Progenitor cell of endocrine pancreas (in vitro differentiated cells): ENCODE measurements around the gene TNIK. TPM values are rescaled to one million over a fixed set of nuclear protein-coding genes. Genes with fewer than 3 reads are reported as not detected.

Experiments
- DNase-seq: peaks from one replicate; pipeline ENCODE4 v3.0.0; 2021; ENCODE audit warnings: low spot score; ENCODE audit not compliant: unreplicated experiment
- H3K27ac Mint-ChIP-seq: 2 replicates; pipeline ENCODE4 v1.8.0; 2021; ENCODE audit warnings: mild to moderate bottlenecking, moderate library complexity, mixed read lengths
- H3K27me3 Mint-ChIP-seq: 2 replicates; pipeline ENCODE4 v1.8.0; 2021; ENCODE audit warnings: mixed read lengths
- H3K36me3 Mint-ChIP-seq: 2 replicates; pipeline ENCODE4 v1.8.0; 2022; ENCODE audit warnings: mixed read lengths; ENCODE audit not compliant: insufficient read depth
- H3K4me1 Mint-ChIP-seq: 2 replicates; pipeline ENCODE4 v1.8.0; 2021; ENCODE audit warnings: low read depth, mixed read lengths
- H3K4me3 Mint-ChIP-seq: 2 replicates; pipeline ENCODE4 v1.8.0; 2021; ENCODE audit warnings: low read depth, mild to moderate bottlenecking, moderate library complexity, mixed read lengths
- H3K9me3 Mint-ChIP-seq: 2 replicates; pipeline ENCODE4 v1.8.0; 2021; ENCODE audit warnings: low read depth, mixed read lengths
- total RNA-seq: library from RNA; stranded (reverse); gene quantifications from 2 replicates; pipeline ENCODE4 v1.2.1, GENCODE V29; 2021
- TF ChIP-seq, protein P1 (sequence below): fragments of 200-600 bp; sonication (generic); IDR thresholded peaks from one replicate; pipeline ENCODE4 v1.5.0; 2021; ENCODE audit warnings: antibody characterized with exemption, mild to moderate bottlenecking; ENCODE audit not compliant: unreplicated experiment

Gene TNIK
- total RNA-seq, 1 donor from 2014 or later = 15.7 TPM

GRCh38 chr3:171072432-171072831 is 387.8 kb downstream of the TNIK start:
- DNase-seq = no peak
- Mint-ChIP-seq H3K36me3 (peaks cover 4% of the 10 kb centered on the region), H3K9me3 (peaks cover 4% of the 10 kb centered on the region), H3K27ac (no peak overlapping the region), H3K27me3 (no peaks in the 10 kb centered on the region), H3K4me3 (no peak overlapping the region), H3K4me1 (peaks cover 5% of the 10 kb centered on the region)
- TF ChIP-seq, protein P1, sequence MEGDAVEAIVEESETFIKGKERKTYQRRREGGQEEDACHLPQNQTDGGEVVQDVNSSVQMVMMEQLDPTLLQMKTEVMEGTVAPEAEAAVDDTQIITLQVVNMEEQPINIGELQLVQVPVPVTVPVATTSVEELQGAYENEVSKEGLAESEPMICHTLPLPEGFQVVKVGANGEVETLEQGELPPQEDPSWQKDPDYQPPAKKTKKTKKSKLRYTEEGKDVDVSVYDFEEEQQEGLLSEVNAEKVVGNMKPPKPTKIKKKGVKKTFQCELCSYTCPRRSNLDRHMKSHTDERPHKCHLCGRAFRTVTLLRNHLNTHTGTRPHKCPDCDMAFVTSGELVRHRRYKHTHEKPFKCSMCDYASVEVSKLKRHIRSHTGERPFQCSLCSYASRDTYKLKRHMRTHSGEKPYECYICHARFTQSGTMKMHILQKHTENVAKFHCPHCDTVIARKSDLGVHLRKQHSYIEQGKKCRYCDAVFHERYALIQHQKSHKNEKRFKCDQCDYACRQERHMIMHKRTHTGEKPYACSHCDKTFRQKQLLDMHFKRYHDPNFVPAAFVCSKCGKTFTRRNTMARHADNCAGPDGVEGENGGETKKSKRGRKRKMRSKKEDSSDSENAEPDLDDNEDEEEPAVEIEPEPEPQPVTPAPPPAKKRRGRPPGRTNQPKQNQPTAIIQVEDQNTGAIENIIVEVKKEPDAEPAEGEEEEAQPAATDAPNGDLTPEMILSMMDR = no peak

- Mint-ChIP-seq H3K4me3 (no peak overlapping the region), H3K9me3 (peaks cover 4% of the 10 kb centered on the region), H3K27me3 (no peaks in the 10 kb centered on the region), H3K27ac (no peak overlapping the region), H3K36me3 (peaks cover 6% of the 10 kb centered on the region), H3K4me1 (no peaks in the 10 kb centered on the region)
- no peak for DNase-seq
- TF ChIP-seq, protein P1 = no peak
Measured at GRCh38 chr3:171068658-171069057, 391.5 kb downstream of the TNIK start.

DNA sequence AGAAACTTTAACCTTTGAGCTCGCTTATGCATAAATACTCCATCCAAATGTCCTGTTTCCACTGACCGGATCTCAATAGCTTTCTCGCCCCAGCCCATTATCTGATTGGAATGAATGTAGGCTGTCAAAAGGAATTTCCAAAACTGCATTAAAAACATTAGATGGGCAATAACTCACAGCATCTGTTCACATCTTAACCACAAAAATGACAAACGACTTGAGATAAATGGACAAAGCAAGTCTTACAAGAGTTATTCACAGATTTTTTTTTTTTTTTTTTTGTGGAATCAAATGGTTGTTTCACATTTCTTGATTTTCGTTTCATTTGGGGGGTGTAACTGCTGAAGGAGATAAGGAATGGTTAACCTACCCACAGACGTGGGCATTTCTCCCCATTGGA is 394.0 kb downstream of the TNIK start:
- no peak overlapping the region for H3K4me3 Mint-ChIP-seq
- DNase-seq = no peak
- H3K36me3 Mint-ChIP-seq = peaks cover 7% of the 10 kb centered on the region
- no peaks in the 10 kb centered on the region for H3K9me3 Mint-ChIP-seq
- no peaks in the 10 kb centered on the region for H3K27me3 Mint-ChIP-seq
- no peaks in the 10 kb centered on the region for H3K4me1 Mint-ChIP-seq
- TF ChIP-seq, protein P1 = no peak
- no peak overlapping the region for H3K27ac Mint-ChIP-seq

DNA sequence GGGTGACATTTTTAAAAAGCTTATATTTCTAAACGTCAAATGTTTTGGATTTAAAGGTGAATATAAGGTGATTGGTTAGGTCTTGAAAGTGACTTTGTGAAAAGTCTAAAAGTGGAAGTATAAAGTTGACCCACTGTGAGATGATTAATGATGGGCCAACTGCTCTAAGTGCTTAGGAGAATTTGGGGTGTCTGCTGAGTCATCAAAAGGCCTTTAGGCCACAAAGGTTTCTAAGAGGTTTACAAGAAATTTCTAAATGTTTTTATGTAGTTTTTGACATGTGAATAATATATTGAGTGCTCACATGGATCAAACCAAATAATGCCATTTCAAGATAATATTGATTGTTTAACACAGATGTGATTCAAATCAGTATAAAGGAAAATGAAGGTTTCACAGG is 394.5 kb downstream of the TNIK start:
- Mint-ChIP-seq H3K4me1 (no peaks in the 10 kb centered on the region), H3K4me3 (no peak overlapping the region), H3K27me3 (no peaks in the 10 kb centered on the region), H3K27ac (no peak overlapping the region), H3K9me3 (no peaks in the 10 kb centered on the region), H3K36me3 (peaks cover 7% of the 10 kb centered on the region)
- no peak for DNase-seq
- TF ChIP-seq, protein P1 = no peak

GRCh38 chr3:171064461-171064860 is 395.7 kb downstream of the TNIK start:
- no peaks in the 10 kb centered on the region for H3K27me3 Mint-ChIP-seq
- DNase-seq = no peak
- H3K4me3 Mint-ChIP-seq = no peak overlapping the region
- peaks cover 3% of the 10 kb centered on the region for H3K36me3 Mint-ChIP-seq
- no peaks in the 10 kb centered on the region for H3K9me3 Mint-ChIP-seq
- TF ChIP-seq, protein P1 = no peak
- H3K4me1 Mint-ChIP-seq = no peaks in the 10 kb centered on the region
- no peak overlapping the region for H3K27ac Mint-ChIP-seq
